Activated naive CD4-positive, alpha-beta T cell treated with anti-CD3 and anti-CD28 coated beads, Interleukin-2, amount 50 U/mL, for 24 hours (primary cell): Measurements from ENCODE around the gene UXT.
"Not testable (repeated sequence)": the region's sequence is repeated elsewhere in the genome, so short reads cannot be mapped to it uniquely, and the experiment has no call there.

Experiments used
- H3K27ac Mint-ChIP-seq: one replicate; pipeline ENCODE4 v1.8.0; 2021; ENCODE audit warnings: mild to moderate bottlenecking, mixed read lengths
- H3K27me3 Mint-ChIP-seq: one replicate; pipeline ENCODE4 v1.8.0; 2021; ENCODE audit warnings: mixed read lengths
- H3K36me3 Mint-ChIP-seq: one replicate; pipeline ENCODE4 v1.8.0; 2021; ENCODE audit warnings: mixed read lengths
- H3K4me1 Mint-ChIP-seq: one replicate; pipeline ENCODE4 v1.8.0; 2021; ENCODE audit warnings: mixed read lengths
- H3K4me3 Mint-ChIP-seq: one replicate; pipeline ENCODE4 v1.8.0; 2021; ENCODE audit warnings: mild to moderate bottlenecking, mixed read lengths
- H3K9me3 Mint-ChIP-seq: one replicate; pipeline ENCODE4 v1.8.0; 2021; ENCODE audit warnings: mixed read lengths

UXT gene

DNA sequence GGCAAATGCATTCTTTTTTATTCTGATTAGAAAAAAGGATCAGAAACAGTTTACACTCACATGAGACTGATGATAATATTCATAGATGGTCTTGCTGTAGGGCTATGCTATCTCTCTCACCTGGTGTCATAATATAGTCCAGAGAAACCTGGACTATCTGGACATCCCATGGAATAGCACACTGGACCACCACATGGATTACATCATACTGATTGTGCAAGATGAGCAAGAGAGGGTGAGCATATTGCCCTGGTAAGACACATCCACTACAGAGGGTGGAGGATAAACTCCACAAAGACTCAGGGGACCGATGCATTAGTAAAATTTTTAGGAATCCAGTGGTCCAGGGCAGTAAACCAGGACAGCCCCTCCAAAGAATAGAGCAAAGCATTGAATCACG is 47.5 kb downstream of the UXT start:
- no peaks in the 10 kb centered on the region for H3K9me3 Mint-ChIP-seq
- no peak overlapping the region for H3K27ac Mint-ChIP-seq
- H3K4me1 Mint-ChIP-seq: no peaks in the 10 kb centered on the region
- no peaks in the 10 kb centered on the region for H3K27me3 Mint-ChIP-seq
- H3K4me3 Mint-ChIP-seq: no peak overlapping the region
- no peaks in the 10 kb centered on the region for H3K36me3 Mint-ChIP-seq

DNA sequence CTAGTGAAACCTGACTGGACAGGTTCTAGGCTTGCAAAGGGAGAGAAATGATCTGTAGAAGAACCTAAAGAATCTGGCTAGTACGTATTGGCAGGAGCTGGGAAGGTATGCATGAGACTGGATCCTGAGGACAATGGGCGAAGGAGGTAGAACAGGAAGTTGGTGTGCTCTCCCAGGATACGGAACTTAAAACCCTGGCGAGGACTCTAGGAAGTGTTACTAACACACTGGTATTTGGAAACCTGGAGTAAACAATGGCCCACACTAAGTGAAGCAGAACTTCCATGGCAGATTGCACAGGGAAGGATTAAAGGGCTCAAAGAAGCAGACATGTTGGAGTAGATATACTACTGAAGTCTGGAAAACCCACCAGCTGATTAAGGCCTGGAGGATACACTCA is 48.5 kb downstream of the UXT start:
- Mint-ChIP-seq H3K27me3 (no peaks in the 10 kb centered on the region), H3K4me1 (no peaks in the 10 kb centered on the region), H3K4me3 (no peak overlapping the region), H3K9me3 (no peaks in the 10 kb centered on the region), H3K27ac (no peak overlapping the region), H3K36me3 (no peaks in the 10 kb centered on the region)

DNA sequence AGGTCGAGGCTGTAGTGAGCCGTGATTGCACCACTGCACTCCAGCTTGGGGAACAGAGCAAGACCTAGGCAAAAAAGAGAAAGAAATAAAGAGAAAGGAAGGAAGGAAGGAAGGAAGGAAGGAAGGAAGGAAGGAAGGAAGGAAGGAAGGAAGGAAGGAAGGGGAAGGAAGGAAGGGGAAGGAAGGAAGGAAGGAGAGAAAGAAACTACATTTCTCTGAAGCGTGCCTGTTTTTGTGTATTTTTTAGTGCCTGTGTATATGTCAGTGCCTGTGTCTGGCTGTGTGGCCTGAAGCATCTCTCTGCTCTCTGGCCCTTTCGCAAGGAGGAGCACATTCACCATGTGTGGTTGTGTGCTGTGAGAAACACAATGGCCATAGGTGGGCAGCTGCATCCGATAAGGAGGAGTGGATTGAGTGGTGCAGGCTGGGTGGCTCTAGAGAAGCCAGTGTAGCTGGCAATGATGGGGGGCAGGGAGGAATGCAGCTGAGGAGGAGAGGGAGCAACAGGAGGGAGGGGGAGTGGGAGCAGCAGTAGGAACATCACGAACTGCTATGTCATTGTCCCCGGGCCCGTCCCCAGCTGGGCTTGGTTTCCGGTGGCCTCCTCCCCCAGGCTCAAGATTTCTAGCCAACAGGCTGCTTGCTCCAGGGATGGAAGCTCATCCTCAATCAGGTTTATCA is 50.7 kb downstream of the UXT start:
- no peak overlapping the region for H3K4me3 Mint-ChIP-seq
- no peaks in the 10 kb centered on the region for H3K36me3 Mint-ChIP-seq
- H3K27me3 Mint-ChIP-seq: no peaks in the 10 kb centered on the region
- H3K9me3 Mint-ChIP-seq: no peaks in the 10 kb centered on the region
- H3K4me1 Mint-ChIP-seq: no peaks in the 10 kb centered on the region
- no peak overlapping the region for H3K27ac Mint-ChIP-seq

DNA sequence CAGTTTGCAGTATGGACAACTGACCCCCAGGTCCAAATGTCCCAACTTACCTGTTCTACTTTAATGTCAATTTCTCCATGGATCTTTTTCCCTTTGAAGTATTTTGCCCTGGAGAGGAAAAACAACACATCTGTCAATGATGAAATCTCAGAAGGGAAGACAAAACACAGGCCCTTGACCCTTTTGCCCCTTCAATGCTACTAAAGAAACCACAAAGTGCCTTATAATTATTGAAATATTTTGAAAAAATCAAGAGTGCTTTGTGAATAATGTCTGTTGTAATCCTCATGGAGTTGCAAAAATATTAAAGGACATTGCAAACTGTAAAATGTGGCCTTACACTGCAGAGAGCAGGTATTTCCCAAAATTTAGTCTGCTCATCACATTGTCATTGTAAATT is 51.9 kb downstream of the UXT start:
- Mint-ChIP-seq H3K4me1 (no peaks in the 10 kb centered on the region), H3K27ac (no peak overlapping the region), H3K27me3 (no peaks in the 10 kb centered on the region), H3K4me3 (no peak overlapping the region), H3K9me3 (no peaks in the 10 kb centered on the region), H3K36me3 (no peaks in the 10 kb centered on the region)

DNA sequence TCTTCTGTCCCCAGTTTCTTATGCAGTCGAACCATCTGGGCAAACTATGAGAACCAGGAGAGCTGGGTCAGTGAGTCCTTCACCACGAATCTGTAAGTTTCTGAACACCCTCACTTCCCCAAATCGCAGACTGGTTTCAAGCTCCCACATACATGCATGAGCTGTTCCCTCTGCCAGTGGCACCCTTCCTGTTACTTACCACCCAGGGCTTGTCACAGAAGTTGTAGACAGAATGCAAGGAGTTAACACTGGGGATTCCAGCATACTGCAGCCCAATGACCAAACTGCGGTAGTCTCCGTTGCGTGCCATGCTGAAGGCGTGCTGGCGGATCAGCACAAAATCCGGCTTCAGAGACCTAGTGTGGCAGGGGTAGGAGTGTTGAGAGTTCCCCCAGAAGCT is 54.0 kb downstream of the UXT start:
- Mint-ChIP-seq H3K27me3 (no peaks in the 10 kb centered on the region), H3K4me1 (no peaks in the 10 kb centered on the region), H3K36me3 (no peaks in the 10 kb centered on the region), H3K27ac (no peak overlapping the region), H3K4me3 (no peak overlapping the region), H3K9me3 (no peaks in the 10 kb centered on the region)

DNA sequence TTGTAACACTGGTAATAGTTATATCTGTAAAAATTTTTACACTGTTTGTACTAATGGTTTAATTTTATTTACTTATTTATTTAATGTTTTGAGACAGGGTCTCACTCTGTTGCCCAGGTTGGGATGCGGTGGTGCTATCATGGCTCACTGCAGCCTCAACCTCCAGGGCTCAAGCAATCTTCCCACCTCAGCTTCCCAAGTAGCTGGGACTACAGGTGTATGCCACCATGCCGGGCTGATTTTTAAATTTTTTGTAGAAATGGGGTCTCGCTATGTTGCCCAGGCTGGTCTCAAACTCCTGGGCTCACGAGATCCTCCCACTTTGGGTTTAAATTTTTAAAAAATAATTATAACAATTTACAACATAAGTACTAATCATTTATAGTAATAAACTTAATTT is 55.9 kb downstream of the UXT start:
- H3K4me1 Mint-ChIP-seq, H3K4me3 Mint-ChIP-seq, H3K27me3 Mint-ChIP-seq, H3K36me3 Mint-ChIP-seq, H3K9me3 Mint-ChIP-seq, H3K27ac Mint-ChIP-seq: not testable (repeated sequence)
